ENCODE results near the gene TBC1D9.

The TBC1D9 gene

DNA sequence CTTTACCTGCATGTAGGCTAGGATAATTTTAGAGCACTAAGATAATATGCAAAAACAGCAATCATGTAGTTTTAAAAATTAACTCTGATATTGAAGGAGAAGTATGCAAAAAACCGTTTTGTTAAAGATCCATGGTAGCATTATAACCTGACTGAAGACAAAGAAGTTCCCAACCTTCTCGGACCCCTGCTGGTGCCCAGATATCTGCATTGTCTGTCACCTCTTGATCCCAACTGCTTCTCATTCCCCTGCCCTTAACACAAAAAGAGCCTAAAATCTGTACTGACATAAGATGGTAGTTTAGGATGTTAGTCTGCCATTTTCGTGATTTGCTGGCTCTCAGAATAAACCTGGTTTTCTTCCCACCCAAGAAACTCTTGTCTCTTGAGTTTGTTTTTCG, 125.9 kb downstream of the TBC1D9 start:
- DNase-seq (ENCODE audit: low spot score), result no peak
- no peak for TF ChIP-seq CTCF (IDR thresholded peaks at IDR 0.05; ENCODE audit: extremely low read depth, missing control alignments)

DNA sequence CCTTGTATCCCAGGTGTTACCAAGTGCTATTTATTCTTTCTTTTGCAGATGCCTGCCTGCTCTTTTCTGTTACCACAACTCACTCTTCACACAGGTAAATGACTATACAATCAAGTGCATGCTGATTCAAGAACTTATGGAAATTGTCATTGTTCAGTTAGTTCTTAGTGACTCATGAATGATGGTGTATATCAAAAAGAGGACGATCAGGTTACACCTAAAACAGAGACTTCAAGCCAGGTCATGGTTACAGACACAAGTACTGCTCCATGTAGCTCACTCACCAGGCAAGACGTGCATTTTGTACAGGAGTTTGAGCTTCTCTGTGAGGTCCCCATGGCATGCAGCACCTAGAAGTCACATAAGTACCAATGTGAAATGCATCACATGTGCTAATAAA, 128.2 kb downstream of the TBC1D9 start:
- TF ChIP-seq CTCF (IDR thresholded peaks at IDR 0.05; ENCODE audit: extremely low read depth, missing control alignments), result no peak
- DNase-seq (ENCODE audit: low spot score), result no peak

- no peak for TF ChIP-seq CTCF (IDR thresholded peaks at IDR 0.05; ENCODE audit: extremely low read depth, missing control alignments)
- DNase-seq (ENCODE audit: low spot score), result no peak
These were observed 129.4 kb downstream of the TBC1D9 start for GRCh38 chr4:140626661-140627376.

DNA sequence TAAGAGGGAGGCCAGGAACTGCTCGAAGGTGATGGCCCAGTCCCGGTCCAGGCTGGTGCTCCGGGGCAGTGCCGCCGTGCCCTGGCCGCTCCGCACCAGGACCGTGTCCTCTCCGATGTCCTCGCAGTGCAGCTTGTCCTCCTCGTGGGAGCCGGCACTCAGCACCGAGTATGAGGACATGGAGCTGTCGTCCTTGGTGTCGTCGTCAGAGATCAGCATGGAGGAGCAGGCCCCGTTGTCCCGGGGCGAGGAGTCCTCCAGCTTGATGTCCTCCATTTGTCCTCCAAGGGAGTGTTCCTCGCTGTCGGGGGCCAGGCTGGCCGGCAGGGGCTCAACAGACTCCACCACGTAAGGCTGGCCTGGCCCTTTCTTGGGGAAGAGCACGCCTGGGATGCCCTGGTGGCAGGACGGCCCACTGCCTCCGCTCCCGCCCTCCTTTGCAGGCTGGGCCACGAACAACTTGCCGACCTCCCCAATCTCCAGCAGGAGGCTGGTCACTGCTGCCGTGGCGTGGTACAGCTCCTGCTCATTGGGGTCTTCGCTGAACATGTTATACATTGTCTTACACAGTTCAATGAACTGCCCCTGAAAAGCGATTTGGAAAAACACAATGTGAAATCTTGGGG, 133.7 kb downstream of the TBC1D9 start:
- TF ChIP-seq CTCF (IDR thresholded peaks at IDR 0.05; ENCODE audit: extremely low read depth, missing control alignments), result no peak
- DNase-seq (ENCODE audit: low spot score), result no peak

DNA sequence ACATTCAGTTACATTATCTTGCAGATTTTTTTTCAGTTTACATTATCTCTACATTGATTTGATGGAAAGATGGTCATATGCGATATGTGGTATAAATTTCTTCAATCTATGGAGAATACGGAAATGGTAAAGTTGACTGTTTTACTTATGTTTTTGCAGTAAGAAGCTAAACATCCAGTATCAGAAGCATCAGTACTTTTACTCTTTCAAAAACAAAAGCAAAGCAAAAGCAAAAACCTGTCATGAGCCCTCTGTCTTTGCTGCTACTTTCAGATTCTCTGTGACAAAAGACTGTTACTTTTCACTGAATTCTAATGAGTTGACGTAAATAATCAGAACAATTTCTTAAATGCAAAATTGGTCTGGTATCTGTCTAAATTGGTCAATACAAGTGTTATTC, 135.0 kb downstream of the TBC1D9 start:
- no peak for DNase-seq (ENCODE audit: low spot score)
- no peak for TF ChIP-seq CTCF (IDR thresholded peaks at IDR 0.05; ENCODE audit: extremely low read depth, missing control alignments)

DNA sequence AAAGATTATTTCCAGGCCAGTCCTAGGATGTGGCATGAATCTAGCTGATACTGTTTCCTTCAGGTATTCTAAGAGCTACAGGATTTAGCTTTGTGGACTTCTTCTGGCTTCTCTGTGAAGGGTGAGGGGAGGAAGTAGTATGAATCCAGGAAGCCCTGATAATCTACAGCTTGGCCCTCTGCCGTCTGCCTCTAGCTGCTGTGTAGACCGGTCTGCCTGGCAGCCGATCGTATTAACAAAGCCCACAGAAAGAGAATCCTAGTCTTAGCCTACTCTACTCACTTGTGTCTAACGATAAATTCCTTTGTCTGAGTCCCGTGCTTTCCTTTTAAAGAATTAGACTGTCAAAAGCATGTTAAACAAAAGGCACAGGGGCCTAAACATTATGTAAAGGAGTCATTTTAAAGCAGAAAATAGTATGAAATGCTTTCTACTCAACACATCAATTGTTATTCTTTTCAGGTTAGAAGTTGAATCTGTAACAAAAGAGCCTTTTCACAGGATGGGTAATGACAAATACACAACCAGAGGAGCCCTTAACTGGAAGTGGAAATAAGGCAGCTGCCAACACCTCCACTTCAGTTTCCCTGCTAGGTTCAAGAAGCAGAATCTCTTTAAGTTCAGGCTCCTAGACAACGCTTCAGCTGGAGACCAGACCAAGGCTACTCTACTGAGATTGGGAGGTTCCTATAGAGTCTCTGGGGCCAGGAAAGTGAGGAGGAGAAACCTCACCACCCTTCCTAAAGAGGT, 138.5 kb downstream of the TBC1D9 start:
- TF ChIP-seq CTCF (IDR thresholded peaks at IDR 0.05; ENCODE audit: extremely low read depth, missing control alignments), result no peak
- no peak for DNase-seq (ENCODE audit: low spot score)

DNA sequence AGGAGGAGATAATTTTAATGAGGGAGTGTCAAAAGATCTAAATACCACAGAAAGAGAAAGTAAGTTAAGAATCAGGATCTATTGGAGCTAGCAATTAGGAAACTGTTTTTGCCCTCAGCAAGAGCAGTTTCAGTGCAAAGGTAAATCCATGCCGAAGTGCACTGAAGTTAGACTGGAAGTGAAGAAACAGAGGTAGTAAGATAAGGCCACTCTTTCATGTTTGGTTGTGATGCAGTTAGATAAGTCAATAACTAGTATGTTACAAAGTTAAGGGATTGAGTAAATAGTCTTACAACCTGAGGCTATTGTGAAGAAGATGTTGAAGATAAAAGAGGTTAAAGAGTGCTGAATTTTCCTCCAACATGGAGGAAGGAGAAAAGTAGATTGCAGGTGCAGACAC, 140.7 kb downstream of the TBC1D9 start:
- no peak for TF ChIP-seq CTCF (IDR thresholded peaks at IDR 0.05; ENCODE audit: extremely low read depth, missing control alignments)

More for the DNA sequence above, 140.7 kb downstream of the TBC1D9 start:
- no peak for DNase-seq (ENCODE audit: low spot score)
